ENCODE measurements around the gene ANP32B. TPM values are rescaled to one million over a fixed set of nuclear protein-coding genes. Genes with fewer than 3 reads are reported as not detected.
"Not testable (repeated sequence)": the region's sequence is repeated elsewhere in the genome, so short reads cannot be mapped to it uniquely, and the experiment has no call there.

Gene ANP32B
- total RNA-seq, 1 donor from 2014 or later = 220 TPM

GRCh38 chr9:97940233-97940632, 42.9 kb upstream of the ANP32B start:
- TF ChIP-seq CTCF (conservative IDR thresholded peaks at IDR 0.05) = no peak
- Mint-ChIP-seq H3K9me3 (no peaks in the 10 kb centered on the region), H3K4me1 (no peaks in the 10 kb centered on the region), H3K27ac (ENCODE audit: unreplicated experiment) (no peak overlapping the region), H3K36me3 (ENCODE audit: low read depth) (no peaks in the 10 kb centered on the region), H3K4me3 (no peak overlapping the region), H3K27me3 (ENCODE audit: low read depth) (peaks cover 65% of the 10 kb centered on the region)
- no peak for DNase-seq (ENCODE audit: low read depth, low spot score)

DNA sequence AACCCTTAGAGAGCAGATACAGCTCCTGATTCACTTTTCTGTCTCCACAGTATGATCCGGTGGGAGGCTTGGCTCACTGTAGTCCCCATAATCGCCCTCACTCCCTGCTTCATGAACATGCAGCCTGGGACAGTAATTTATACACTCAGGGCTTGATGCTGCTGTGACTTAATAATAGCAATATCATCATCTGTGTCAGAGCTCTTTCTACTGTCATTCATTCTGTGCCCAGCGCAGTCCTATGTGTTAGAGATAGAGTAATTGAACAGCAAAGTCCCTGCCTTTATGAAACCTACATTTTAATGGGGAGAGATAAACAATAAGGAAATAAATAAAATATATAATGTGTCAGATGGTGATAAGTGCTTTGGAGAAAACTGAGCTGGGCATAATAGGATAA, 42.4 kb upstream of the ANP32B start:
- no peak for TF ChIP-seq CTCF (conservative IDR thresholded peaks at IDR 0.05)
- H3K9me3 Mint-ChIP-seq = no peaks in the 10 kb centered on the region
- no peaks in the 10 kb centered on the region for H3K36me3 Mint-ChIP-seq (ENCODE audit: low read depth)
- no peak overlapping the region for H3K4me3 Mint-ChIP-seq
- peaks cover 65% of the 10 kb centered on the region for H3K27me3 Mint-ChIP-seq (ENCODE audit: low read depth)
- no peak for DNase-seq (ENCODE audit: low read depth, low spot score)
- H3K27ac Mint-ChIP-seq (ENCODE audit: unreplicated experiment) = no peak overlapping the region
- H3K4me1 Mint-ChIP-seq = no peaks in the 10 kb centered on the region

DNA sequence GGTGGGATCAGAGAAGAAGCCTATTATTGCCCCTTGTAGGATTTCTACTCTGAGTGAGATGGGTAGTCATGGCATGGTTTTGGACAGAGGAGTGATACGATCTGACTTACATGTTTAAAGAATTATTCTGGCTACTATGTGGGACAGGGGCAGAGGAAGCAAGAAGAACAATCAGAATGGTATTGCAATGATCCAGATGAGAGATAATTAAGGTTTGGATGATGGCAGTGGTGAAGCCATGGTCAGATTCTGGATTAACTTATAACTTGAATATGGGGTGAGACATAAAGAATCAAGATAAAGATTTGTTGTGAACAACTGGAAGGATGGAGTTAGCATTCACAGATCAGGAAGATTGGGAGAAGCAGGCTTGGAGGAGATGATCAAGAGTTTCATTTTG, 41.8 kb upstream of the ANP32B start:
- no peak for TF ChIP-seq CTCF (conservative IDR thresholded peaks at IDR 0.05)
- Mint-ChIP-seq H3K36me3 (ENCODE audit: low read depth) (no peaks in the 10 kb centered on the region), H3K4me3 (no peak overlapping the region), H3K27me3 (ENCODE audit: low read depth) (peaks cover 65% of the 10 kb centered on the region), H3K9me3 (no peaks in the 10 kb centered on the region), H3K27ac (ENCODE audit: unreplicated experiment) (no peak overlapping the region), H3K4me1 (no peaks in the 10 kb centered on the region)
- no peak for DNase-seq (ENCODE audit: low read depth, low spot score)

DNA sequence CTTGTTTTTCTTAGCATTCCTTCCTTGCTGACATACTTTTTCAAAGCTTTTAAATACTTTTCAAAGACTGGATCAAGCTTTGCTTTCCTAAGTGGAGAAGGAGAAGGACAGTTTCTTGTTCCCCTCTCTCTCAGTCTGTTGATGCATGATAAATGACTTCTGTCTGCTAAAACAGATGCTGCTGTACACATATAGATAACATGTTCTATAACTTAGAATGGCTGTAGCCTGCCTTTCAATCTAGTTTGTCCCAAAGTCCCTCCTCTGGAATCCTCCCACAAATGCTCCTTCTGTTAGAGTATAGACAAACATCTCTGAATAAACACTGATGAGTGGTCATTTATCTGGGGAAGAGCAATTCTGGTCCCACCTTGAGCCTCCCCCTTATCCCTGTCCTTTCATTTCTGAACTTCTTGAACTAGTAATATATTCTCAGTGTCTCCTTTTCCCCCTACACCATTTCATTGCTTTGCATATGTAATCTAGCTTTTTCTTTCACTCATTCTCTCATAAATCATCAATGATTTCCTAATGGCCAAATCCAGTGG, 39.8 kb upstream of the ANP32B start:
- DNase-seq (ENCODE audit: low read depth, low spot score) = no peak
- H3K27ac Mint-ChIP-seq (ENCODE audit: unreplicated experiment) = no peak overlapping the region
- H3K36me3 Mint-ChIP-seq (ENCODE audit: low read depth) = no peaks in the 10 kb centered on the region

DNA sequence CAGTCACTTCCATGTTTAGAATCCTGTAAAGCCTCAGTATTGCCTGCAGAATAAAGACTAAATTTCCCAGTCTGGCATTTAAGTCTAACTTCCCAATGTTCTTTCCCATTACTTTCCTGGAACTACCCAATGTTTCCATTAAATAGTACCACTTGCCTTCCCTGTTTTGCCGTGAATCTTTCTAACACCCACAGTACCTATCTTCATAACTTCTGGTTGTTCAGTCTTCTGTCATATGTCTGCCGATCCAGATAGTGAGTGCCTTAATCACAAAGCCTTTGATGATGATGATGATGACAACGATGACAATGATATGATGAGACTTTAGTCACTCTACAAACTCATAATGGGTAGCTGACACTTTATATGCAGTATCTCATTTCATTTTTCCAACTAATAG, 38.5 kb upstream of the ANP32B start:
- TF ChIP-seq CTCF (conservative IDR thresholded peaks at IDR 0.05) = no peak
- Mint-ChIP-seq H3K4me3 (no peak overlapping the region), H3K9me3 (no peaks in the 10 kb centered on the region), H3K36me3 (ENCODE audit: low read depth) (no peaks in the 10 kb centered on the region), H3K27me3 (ENCODE audit: low read depth) (peaks cover 65% of the 10 kb centered on the region), H3K4me1 (no peaks in the 10 kb centered on the region), H3K27ac (ENCODE audit: unreplicated experiment) (no peak overlapping the region)
- DNase-seq (ENCODE audit: low read depth, low spot score) = no peak

More for the DNA sequence above, 39.8 kb upstream of the ANP32B start:
- peaks cover 65% of the 10 kb centered on the region for H3K27me3 Mint-ChIP-seq (ENCODE audit: low read depth)
- H3K9me3 Mint-ChIP-seq = no peaks in the 10 kb centered on the region
- no peak overlapping the region for H3K4me3 Mint-ChIP-seq
- TF ChIP-seq CTCF (conservative IDR thresholded peaks at IDR 0.05) = no peak
- no peaks in the 10 kb centered on the region for H3K4me1 Mint-ChIP-seq

DNA sequence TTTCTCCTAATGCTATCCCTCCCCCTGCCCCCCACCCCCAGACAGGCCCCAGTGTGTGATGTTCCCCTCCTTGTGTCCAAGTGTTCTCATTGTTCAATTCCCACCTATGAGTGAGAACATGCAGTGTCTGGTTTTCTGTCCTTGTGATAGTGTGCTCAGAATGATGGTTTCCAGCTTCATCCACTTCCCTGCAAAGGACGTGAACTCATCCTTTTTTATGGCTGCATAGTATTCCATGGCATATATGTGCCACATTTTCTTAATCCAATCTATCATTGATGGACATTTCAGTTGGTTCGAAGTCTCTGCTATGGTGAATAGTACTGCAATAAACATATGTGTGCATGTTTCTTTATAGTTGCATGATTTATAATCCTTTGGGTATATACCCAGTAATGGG, 37.7 kb upstream of the ANP32B start:
- H3K36me3 Mint-ChIP-seq (ENCODE audit: low read depth); H3K9me3 Mint-ChIP-seq; H3K27ac Mint-ChIP-seq (ENCODE audit: unreplicated experiment); H3K4me3 Mint-ChIP-seq; DNase-seq (ENCODE audit: low read depth, low spot score); H3K4me1 Mint-ChIP-seq: not testable (repeated sequence)
- peaks cover 65% of the 10 kb centered on the region for H3K27me3 Mint-ChIP-seq (ENCODE audit: low read depth)

- H3K27ac Mint-ChIP-seq (ENCODE audit: unreplicated experiment); H3K4me3 Mint-ChIP-seq; H3K9me3 Mint-ChIP-seq; H3K4me1 Mint-ChIP-seq; DNase-seq (ENCODE audit: low read depth, low spot score); H3K36me3 Mint-ChIP-seq (ENCODE audit: low read depth): not testable (repeated sequence)
- H3K27me3 Mint-ChIP-seq (ENCODE audit: low read depth) = peaks cover 67% of the 10 kb centered on the region
These were observed 36.0 kb upstream of the ANP32B start for GRCh38 chr9:97947094-97947493.

DNA sequence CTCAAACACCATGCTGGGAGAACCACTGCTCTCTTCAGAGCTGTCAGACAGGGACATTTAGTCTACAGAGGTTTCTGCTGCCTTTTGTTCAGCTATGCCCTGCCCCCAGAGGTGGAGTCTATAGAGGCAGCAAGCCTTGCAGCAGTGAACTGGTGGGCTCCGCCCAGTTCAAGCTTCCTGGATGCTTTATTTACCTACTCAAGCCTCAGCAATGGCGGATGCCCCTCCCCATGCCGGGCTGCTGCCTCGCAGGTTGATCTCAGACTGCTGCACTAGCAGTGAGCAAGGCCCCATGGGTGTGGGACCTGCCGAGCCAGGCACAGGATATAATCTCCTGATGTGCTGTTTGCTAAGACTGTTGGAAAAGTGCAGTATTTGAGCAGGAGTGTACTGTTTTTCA, 32.3 kb upstream of the ANP32B start:
- H3K4me1 Mint-ChIP-seq; H3K36me3 Mint-ChIP-seq (ENCODE audit: low read depth); H3K4me3 Mint-ChIP-seq; H3K27ac Mint-ChIP-seq (ENCODE audit: unreplicated experiment); DNase-seq (ENCODE audit: low read depth, low spot score); H3K9me3 Mint-ChIP-seq: not testable (repeated sequence)
- peaks cover 82% of the 10 kb centered on the region for H3K27me3 Mint-ChIP-seq (ENCODE audit: low read depth)
